ENCODE results near the gene TMC8. TPM values are rescaled to one million over a fixed set of nuclear protein-coding genes. Genes with fewer than 3 reads are reported as not detected.

The TMC8 gene
- polyA plus RNA-seq, 1 experiment = not detected

DNA sequence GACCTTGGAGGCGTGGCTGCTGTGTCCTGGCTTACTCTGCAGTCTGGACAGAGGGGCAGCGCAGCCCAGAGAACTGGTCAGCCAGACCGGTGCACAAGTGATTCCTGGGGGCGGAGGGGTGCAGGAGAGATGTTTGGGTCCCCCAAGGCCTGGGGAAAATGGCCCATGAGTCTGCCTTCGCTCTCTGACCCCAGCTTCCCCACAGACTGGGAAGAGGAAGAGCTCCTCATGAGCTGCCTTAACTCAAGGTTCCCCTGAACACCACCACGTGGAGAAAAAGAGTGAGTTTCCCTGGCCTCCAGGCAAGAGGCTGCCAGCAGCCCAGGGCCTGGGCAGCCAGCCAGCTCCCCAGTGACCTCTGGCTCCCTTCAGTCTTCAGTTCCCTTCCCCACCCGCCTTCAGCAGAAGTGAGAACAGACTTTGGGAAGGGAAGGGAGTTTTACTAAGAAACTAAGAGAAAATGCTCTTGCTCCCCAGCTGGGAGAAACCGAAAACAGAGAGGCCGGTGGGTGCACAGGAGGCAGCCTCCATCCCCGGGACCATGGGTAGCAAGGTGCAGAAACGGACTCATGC is 13.7 kb downstream of the TMC8 start:
- Histone ChIP-seq H3K4me3 (ENCODE audit: low read depth, low read length) (no peak overlapping the region), H3K27ac (ENCODE audit: low read depth, low read length) (no peak overlapping the region), H3K9me3 (ENCODE audit: control insufficient read depth, insufficient read depth, low read length) (peaks cover 5% of the 10 kb centered on the region; the same call in 1 of the 2 replicates), H3K27me3 (ENCODE audit: control insufficient read depth, insufficient read depth, low read length) (no peaks in the 10 kb centered on the region)
- ChIA-PET POLR2A (interaction anchor here (0.5 kb wide), 1 partner anchor 55 kb away, joined by 4 read pairs; no protein-coding TSS in a partner anchor), CTCF (no interaction called here)
- peak; percentile 56 for DNase-seq (ENCODE audit: low read depth, low spot score)
- TF ChIP-seq, protein P1, sequence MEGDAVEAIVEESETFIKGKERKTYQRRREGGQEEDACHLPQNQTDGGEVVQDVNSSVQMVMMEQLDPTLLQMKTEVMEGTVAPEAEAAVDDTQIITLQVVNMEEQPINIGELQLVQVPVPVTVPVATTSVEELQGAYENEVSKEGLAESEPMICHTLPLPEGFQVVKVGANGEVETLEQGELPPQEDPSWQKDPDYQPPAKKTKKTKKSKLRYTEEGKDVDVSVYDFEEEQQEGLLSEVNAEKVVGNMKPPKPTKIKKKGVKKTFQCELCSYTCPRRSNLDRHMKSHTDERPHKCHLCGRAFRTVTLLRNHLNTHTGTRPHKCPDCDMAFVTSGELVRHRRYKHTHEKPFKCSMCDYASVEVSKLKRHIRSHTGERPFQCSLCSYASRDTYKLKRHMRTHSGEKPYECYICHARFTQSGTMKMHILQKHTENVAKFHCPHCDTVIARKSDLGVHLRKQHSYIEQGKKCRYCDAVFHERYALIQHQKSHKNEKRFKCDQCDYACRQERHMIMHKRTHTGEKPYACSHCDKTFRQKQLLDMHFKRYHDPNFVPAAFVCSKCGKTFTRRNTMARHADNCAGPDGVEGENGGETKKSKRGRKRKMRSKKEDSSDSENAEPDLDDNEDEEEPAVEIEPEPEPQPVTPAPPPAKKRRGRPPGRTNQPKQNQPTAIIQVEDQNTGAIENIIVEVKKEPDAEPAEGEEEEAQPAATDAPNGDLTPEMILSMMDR (IDR thresholded peaks at IDR 0.05; ENCODE audit: low read depth, low read length) = 0 out of 2 replicates have a peak, but pooled peaks have one; percentile 6

- TF ChIP-seq, protein P1 (IDR thresholded peaks at IDR 0.05; ENCODE audit: low read depth, low read length) = no peak
- ChIA-PET CTCF (no interaction called here), POLR2A (no interaction called here)
- Histone ChIP-seq H3K27me3 (ENCODE audit: control insufficient read depth, insufficient read depth, low read length) (no peaks in the 10 kb centered on the region), H3K4me3 (ENCODE audit: low read depth, low read length) (no peak overlapping the region), H3K9me3 (ENCODE audit: control insufficient read depth, insufficient read depth, low read length) (peaks cover 5% of the 10 kb centered on the region; the same call in 1 of the 2 replicates), H3K27ac (ENCODE audit: low read depth, low read length) (no peak overlapping the region)
- no peak for DNase-seq (ENCODE audit: low read depth, low spot score)
These were observed 14.4 kb downstream of the TMC8 start for GRCh38 chr17:78144736-78145641.

- ChIA-PET POLR2A (no interaction called here), CTCF (no interaction called here)
- no peaks in the 10 kb centered on the region for H3K27me3 ChIP-seq (ENCODE audit: control insufficient read depth, insufficient read depth, low read length)
- H3K4me3 ChIP-seq (ENCODE audit: low read depth, low read length) = no peak overlapping the region
- H3K9me3 ChIP-seq (ENCODE audit: control insufficient read depth, insufficient read depth, low read length) = no peaks in the 10 kb centered on the region; the same call in 1 of the 2 replicates
- no peak for DNase-seq (ENCODE audit: low read depth, low spot score)
- H3K27ac ChIP-seq (ENCODE audit: low read depth, low read length) = no peak overlapping the region
- TF ChIP-seq, protein P1 (IDR thresholded peaks at IDR 0.05; ENCODE audit: low read depth, low read length) = no peak
These were observed 15.9 kb downstream of the TMC8 start for GRCh38 chr17:78146471-78146869.

DNA sequence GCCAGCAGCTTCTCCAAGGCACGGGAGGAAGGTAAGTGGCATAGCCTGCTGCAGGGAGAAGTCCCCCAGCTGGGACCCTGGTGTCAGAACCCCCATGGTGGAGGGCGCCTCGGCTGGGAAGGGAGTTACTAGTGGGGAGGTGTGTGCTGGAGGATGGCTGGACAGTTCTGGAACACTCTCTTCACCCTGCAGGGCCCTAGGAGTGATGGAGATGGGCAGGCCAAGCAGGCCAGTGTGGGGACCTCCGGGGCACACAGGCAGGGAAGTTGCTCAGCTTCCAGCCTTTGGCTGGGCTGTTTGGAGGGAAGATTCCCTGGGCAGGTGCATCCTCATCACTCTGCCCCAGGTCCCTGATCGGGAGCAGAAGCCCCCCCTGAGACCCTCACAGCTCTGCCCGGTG is 16.3 kb downstream of the TMC8 start:
- Histone ChIP-seq H3K9me3 (ENCODE audit: control insufficient read depth, insufficient read depth, low read length) (no peaks in the 10 kb centered on the region; the same call in 1 of the 2 replicates), H3K4me3 (ENCODE audit: low read depth, low read length) (no peak overlapping the region), H3K27me3 (ENCODE audit: control insufficient read depth, insufficient read depth, low read length) (no peaks in the 10 kb centered on the region), H3K27ac (ENCODE audit: low read depth, low read length) (peak overlapping the region; percentile 11)
- DNase-seq (ENCODE audit: low read depth, low spot score) = no peak
- CTCF ChIA-PET = no interaction called here
- POLR2A ChIA-PET = no interaction called here
- TF ChIP-seq, protein P1 (IDR thresholded peaks at IDR 0.05; ENCODE audit: low read depth, low read length) = no peak

Data from AG04450 (cell line).